Measurements from ENCODE around the gene GCSAML.

GCSAML gene

DNA sequence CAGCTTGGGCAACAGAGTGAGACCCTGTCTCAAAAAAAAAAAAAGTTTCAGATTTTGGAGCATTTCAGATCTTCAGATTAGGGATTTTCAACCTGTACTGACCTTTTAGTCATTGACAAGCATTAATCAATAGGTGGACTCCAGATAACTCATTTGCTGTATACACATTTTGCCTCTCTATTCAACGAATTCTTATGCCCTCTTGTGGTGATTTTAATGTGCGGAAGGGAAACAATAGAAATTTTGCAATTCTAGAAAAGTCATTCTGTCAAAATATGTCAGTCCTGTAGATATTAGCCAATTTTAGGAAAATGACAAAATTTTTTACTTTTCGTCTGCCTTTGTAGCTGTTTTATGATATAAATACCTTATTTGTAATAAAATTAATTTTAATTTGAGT, 27.6 kb downstream of the GCSAML start:
- peak; percentile 9 for DNase-seq

DNA sequence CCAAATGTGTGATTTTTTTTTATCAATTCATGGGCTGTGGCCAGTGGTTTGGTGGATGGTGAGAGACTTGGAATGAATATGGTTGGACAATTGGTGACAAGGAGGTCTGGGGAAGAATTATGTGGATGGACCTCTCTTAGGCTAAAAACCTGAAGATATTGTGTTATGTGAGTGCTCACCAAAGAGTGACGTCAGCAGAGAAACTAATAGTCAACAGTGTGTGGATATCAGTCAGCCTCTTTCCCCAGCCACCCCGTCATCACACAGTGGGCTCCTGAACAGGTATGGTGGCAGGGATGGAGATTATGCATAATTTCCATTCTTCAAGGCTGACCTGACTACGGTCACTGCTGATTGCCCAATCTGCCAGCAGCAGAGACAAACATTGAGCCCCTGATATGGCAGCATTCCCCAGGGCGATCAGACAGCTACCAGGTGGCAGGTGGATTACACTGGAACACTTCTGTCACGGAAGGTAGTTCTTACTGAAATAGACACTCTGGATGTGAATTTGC, 30.1 kb downstream of the GCSAML start:
- DNase-seq, result no peak

DNA sequence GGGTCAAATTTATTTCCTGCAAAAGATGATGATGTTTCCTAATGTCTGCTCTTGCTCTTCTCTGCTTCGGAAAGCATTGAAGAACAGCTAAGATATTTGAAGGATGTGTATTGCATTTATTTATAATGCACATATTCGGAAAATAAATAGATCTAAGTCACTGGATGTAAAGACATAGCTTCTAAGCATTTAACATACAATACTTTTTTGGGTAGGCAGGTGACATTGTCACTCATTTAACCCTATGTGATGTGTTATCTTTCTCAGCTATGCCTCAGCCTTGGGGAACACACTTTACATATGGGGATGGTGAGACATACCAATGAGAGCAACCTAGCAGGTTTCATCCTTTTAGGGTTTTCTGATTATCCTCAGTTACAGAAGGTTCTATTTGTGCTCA, 39.1 kb downstream of the GCSAML start, which contains the start of gene OR2G2:
OR2G2 (plus strand) TSS at position 301 of the 400 bp plus-strand sequence; CDS start at position 301, 0 bp downstream.
- no peak for DNase-seq

DNA sequence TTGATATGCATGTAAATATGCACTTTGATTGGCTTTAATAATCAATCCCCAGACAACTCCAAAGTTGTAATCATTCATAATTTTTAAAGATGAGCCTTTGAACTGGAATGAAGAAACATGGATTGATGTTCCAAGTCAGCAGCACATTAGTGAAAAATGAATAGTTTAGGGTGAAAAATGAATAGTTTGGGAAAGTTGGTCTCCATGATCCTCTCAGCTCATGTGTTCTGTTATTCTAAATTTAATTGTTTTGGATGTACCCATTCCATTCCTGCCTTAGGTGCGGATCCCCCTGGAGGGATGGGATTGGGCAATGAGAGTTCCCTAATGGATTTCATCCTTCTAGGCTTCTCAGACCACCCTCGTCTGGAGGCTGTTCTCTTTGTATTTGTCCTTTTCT, 56.4 kb downstream of the GCSAML start, which contains the start of gene OR2G3:
OR2G3 (plus strand) TSS at position 301 of the 400 bp plus-strand sequence; CDS start at position 301, 0 bp downstream.
- no peak for DNase-seq

DNA sequence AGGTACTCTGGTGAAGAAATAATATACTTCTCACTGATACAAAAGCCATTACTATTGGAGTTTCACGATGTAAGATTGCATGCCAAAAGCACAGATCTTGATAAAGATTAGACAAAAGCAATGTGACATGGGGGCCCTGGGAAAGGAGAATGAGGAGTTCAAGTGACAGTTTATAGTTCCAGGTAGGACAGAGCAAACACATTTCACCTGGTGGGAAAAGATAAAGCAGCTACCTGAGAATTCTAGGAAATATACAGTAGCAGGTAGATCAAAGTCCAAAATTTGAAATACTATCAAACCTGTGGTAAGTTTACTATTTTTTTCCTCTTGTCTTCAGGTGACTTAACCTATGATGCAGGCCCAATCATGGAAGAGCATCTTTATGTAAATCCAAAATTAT, 64.5 kb downstream of the GCSAML start:
- no peak for DNase-seq

DNA sequence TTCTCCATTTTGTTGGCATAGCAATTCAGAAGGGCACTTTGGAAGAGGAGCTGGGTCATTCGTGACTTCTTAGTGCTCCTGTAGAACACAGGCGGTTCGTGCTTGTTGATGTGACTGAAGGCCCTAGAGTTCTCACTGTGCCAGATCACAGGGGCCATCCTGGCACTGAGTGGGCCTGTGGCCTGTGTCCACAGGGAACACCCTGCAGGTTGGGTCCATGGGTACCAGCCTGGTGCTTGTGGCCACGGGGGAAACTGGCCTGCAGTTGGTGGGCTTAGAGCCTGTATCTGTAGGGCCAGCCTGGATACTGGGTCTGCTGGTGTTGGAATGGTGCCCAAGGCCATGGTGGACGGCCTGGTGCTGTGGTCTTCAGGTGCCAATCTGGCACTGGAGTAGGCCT, 65.7 kb downstream of the GCSAML start:
- no peak for DNase-seq
